HCT116 (cell line): Measurements from ENCODE around the gene MISP. TPM values are rescaled to one million over a fixed set of nuclear protein-coding genes. Genes with fewer than 3 reads are reported as not detected.

ENCODE experiments used
- ATAC-seq: fragments of 200-7000 bp; cut with Tn5 transposase; 2 replicates; pipeline ENCODE4 v1.9.1; 2020; ENCODE audit warnings: mild to moderate bottlenecking, moderate library complexity
- BruUV-seq: library from RNA; stranded (reverse); fragments of 400-500 nt; replicated peaks from 2 replicates; lab custom pipeline; 2021; lab: Mats Ljungman, UMichigan
- CTCF ChIA-PET: fragments of 300-600 bp; sonication (Branson Sonifier 250); formaldehyde crosslinking; loops from one replicate; lab custom pipeline; 2021; ENCODE audit warnings: antibody characterized with exemption; lab: Charles Lee
- POLR2A ChIA-PET: fragments of 300-600, 350-600 bp; sonication (Branson Sonifier 250); formaldehyde crosslinking; loops from one replicate; lab custom pipeline; 2021; ENCODE audit warnings: antibody characterized with exemption; lab: Charles Lee
- RAD21 ChIA-PET, 2 experiments: fragments of 300-600 bp; sonication (Branson Sonifier 250); formaldehyde crosslinking; loops; one replicate each; lab custom pipeline; 2023; ENCODE audit warnings: low total read pairs in 2 of 2; ENCODE audit not compliant: uncharacterized antibody in 2 of 2, unreplicated experiment in 2 of 2, low non-redundant PET in 1 of 2; lab: Charles Lee
- DNase-seq: peaks from one replicate; pipeline ENCODE4 v3.0.0-alpha.2; 2010; ENCODE audit warnings: low read depth, low spot score
- H2AFZ ChIP-seq: fragments of 200-600 bp; shearing (Covaris generic), sonication (generic); 2 replicates; pipeline ENCODE4 v1.6.1; 2017; ENCODE audit warnings: low read depth, mixed run types, mixed read lengths, antibody characterized with exemption, low read length; ENCODE audit not compliant: poor library complexity, severe bottlenecking
- H3K27ac ChIP-seq: 2 replicates; pipeline ENCODE4 v1.5.1; 2012; ENCODE audit warnings: low read depth, low read length
- H3K27me3 ChIP-seq: fragments of 200-600 bp; sonication (generic); 2 replicates; pipeline ENCODE4 v1.6.1; 2016; ENCODE audit warnings: mixed run types, low read length, mixed read lengths; ENCODE audit not compliant: insufficient read depth
- H3K36me3 ChIP-seq, 2 experiments: fragments of 200-500 bp in 1 of 2; fragments of 200-600 bp in 1 of 2; sonication (Bioruptor generic) in 1 of 2; sonication (generic) in 1 of 2; 2 replicates each; pipeline versions ENCODE4 v1.5.1 to v1.6.1; 2014 to 2016; ENCODE audit warnings: low read length in 2 of 2, inconsistent platforms in 1 of 2, mixed read lengths in 1 of 2, mixed run types in 1 of 2; ENCODE audit not compliant: insufficient read depth in 2 of 2, control insufficient read depth in 1 of 2
- H3K4me1 ChIP-seq, 2 experiments: fragments of 200-600 bp in 1 of 2; sonication (generic) in 1 of 2; 2 replicates each; pipeline versions ENCODE4 v1.5.1 to v1.6.1; 2012 to 2017; ENCODE audit warnings: low read length in 2 of 2, inconsistent platforms in 1 of 2, mild to moderate bottlenecking in 1 of 2, mixed read lengths in 1 of 2, mixed run types in 1 of 2, moderate library complexity in 1 of 2; ENCODE audit not compliant: insufficient read depth in 2 of 2, control insufficient read depth in 1 of 2
- H3K4me2 ChIP-seq: fragments of 200-600 bp; sonication (generic); 2 replicates; pipeline ENCODE4 v1.6.1; 2017; ENCODE audit warnings: mixed run types, low read length, mixed read lengths
- H3K4me3 ChIP-seq, 2 experiments: fragments of 200-600 bp in 1 of 2; sonication (generic) in 1 of 2; replicated peaks in 1 of 2; 2 replicates each; pipeline ENCODE4 v1.5.1; 2011 to 2016; ENCODE audit warnings: low read length in 2 of 2, control low read depth in 1 of 2, low read depth in 1 of 2, mild to moderate bottlenecking in 1 of 2, mixed read lengths in 1 of 2, mixed run types in 1 of 2
- H3K79me2 ChIP-seq: fragments of 200-600 bp; sonication (generic); 2 replicates; pipeline ENCODE4 v1.6.1; 2017; ENCODE audit warnings: mild to moderate bottlenecking, mixed run types, low read length, moderate library complexity, mixed read lengths; ENCODE audit not compliant: insufficient read depth
- H3K9ac ChIP-seq: fragments of 200-600 bp; sonication (generic); 2 replicates; pipeline ENCODE4 v1.6.1; 2016; ENCODE audit warnings: low read length, mixed read lengths
- H3K9me2 ChIP-seq: fragments of 200-600 bp; sonication (generic), shearing (Covaris generic); 2 replicates; pipeline ENCODE4 v1.6.1; 2017; ENCODE audit warnings: mixed run types, mild to moderate bottlenecking, moderate library complexity; ENCODE audit not compliant: insufficient read depth
- H3K9me3 ChIP-seq, 2 experiments: fragments of 200-500 bp in 1 of 2; fragments of 200-600 bp in 1 of 2; sonication (Bioruptor generic) in 1 of 2; sonication (generic) in 1 of 2; 2 replicates each; pipeline ENCODE4 v1.6.1; 2014 to 2017; ENCODE audit warnings: low read length in 2 of 2, mixed read lengths in 2 of 2, inconsistent platforms in 1 of 2, low read depth in 1 of 2, mild to moderate bottlenecking in 1 of 2, mixed run types in 1 of 2, moderate library complexity in 1 of 2; ENCODE audit not compliant: control insufficient read depth in 1 of 2, insufficient read depth in 1 of 2
- H4K20me1 ChIP-seq: fragments of 200-600 bp; sonication (generic), shearing (Covaris generic); 2 replicates; pipeline ENCODE4 v1.6.1; 2017; ENCODE audit warnings: mixed run types, mild to moderate bottlenecking, moderate library complexity; ENCODE audit not compliant: insufficient read depth
- CBX3 ChIP-seq: IDR thresholded peaks from 2 replicates; pipeline ENCODE4 v1.6.1; 2012; ENCODE audit warnings: low read depth
- CEBPB ChIP-seq: IDR thresholded peaks from 2 replicates; pipeline ENCODE4 v1.6.1; 2012; ENCODE audit warnings: low read depth
- CTCF ChIP-seq, 3 experiments: fragments of 200-600 bp in 1 of 3; sonication (generic) in 1 of 3; IDR thresholded peaks in 2 of 3; conservative IDR thresholded peaks in 1 of 3; 2 replicates each; pipeline ENCODE4 v1.5.1; 2012 to 2017; ENCODE audit warnings: low read depth in 2 of 3, low read length in 2 of 3, antibody characterized with exemption in 1 of 3, borderline replicate concordance in 1 of 3, control low read depth in 1 of 3, mild to moderate bottlenecking in 1 of 3, mixed read lengths in 1 of 3, mixed run types in 1 of 3, moderate library complexity in 1 of 3; ENCODE audit not compliant: insufficient read depth in 1 of 3
- EGR1 ChIP-seq: IDR thresholded peaks from 2 replicates; pipeline ENCODE4 v1.6.1; 2012; ENCODE audit warnings: low read depth
- ELF1 ChIP-seq: IDR thresholded peaks from 2 replicates; pipeline ENCODE4 v1.6.1; 2012; ENCODE audit warnings: low read depth, borderline replicate concordance
- EZH2 ChIP-seq: fragments of 200-600 bp; sonication (generic); IDR thresholded peaks from 2 replicates; pipeline ENCODE4 v1.6.1; 2017; ENCODE audit warnings: antibody characterized with exemption, mixed run types
- EZH2phosphoT487 ChIP-seq: fragments of 200-600 bp; IDR thresholded peaks from 2 replicates; pipeline ENCODE4 v1.6.1; 2018; ENCODE audit warnings: antibody characterized with exemption, borderline replicate concordance
- FOSL1 ChIP-seq: IDR thresholded peaks from 2 replicates; pipeline ENCODE4 v1.6.1; 2012; ENCODE audit warnings: low read depth
- JUND ChIP-seq: IDR thresholded peaks from 2 replicates; pipeline ENCODE4 v1.6.1; 2012
- MAX ChIP-seq: IDR thresholded peaks from 2 replicates; pipeline ENCODE4 v1.6.1; 2012
- POLR2AphosphoS5 ChIP-seq: IDR thresholded peaks from 2 replicates; pipeline ENCODE4 v1.6.1; 2011; ENCODE audit warnings: mild to moderate bottlenecking, low read depth, low read length, moderate library complexity
- RAD21 ChIP-seq: IDR thresholded peaks from 2 replicates; pipeline ENCODE4 v1.6.1; 2012; ENCODE audit warnings: low read depth, mild to moderate bottlenecking
- SIN3A ChIP-seq: IDR thresholded peaks from 2 replicates; pipeline ENCODE4 v1.6.1; 2012; ENCODE audit warnings: low read depth
- SP1 ChIP-seq: IDR thresholded peaks from 2 replicates; pipeline ENCODE4 v1.6.1; 2012; ENCODE audit warnings: low read depth
- SRF ChIP-seq: IDR thresholded peaks from 2 replicates; pipeline ENCODE4 v1.6.1; 2012; ENCODE audit warnings: low read depth
- TCF7L2 ChIP-seq: IDR thresholded peaks from 2 replicates; pipeline ENCODE4 v1.7.0; 2011; ENCODE audit warnings: borderline replicate concordance, inconsistent platforms; ENCODE audit not compliant: insufficient read depth, insufficient read length; ENCODE audit errors: extremely low read depth
- YY1 ChIP-seq: IDR thresholded peaks from 2 replicates; pipeline ENCODE4 v1.6.1; 2011; ENCODE audit warnings: low read length, low read depth, moderate library complexity, mild to moderate bottlenecking; ENCODE audit not compliant: insufficient replicate concordance; ENCODE audit errors: extremely low read depth
- ZBTB33 ChIP-seq: IDR thresholded peaks from 2 replicates; pipeline ENCODE4 v1.6.1; 2011; ENCODE audit warnings: mild to moderate bottlenecking, low read length, moderate library complexity; ENCODE audit not compliant: insufficient replicate concordance; ENCODE audit errors: extremely low read depth
- ZFX ChIP-seq: fragments of 450-650 bp; IDR thresholded peaks from 2 replicates; pipeline ENCODE4 v1.6.1; 2017
- intact Hi-C: fragments of 100-400 bp; cut with micrococcal nuclease; formaldehyde crosslinking; loops from 2 replicates; pipeline ENCODE4 v1.10.0; 2022
- total RNA-seq: library from RNA; stranded (reverse); gene quantifications from one replicate; pipeline ENCODE4 v1.2.1, GENCODE V29; 2021; ENCODE audit not compliant: unreplicated experiment

MISP gene
- total RNA-seq, 1 experiment from 2014 or later: 38.2 TPM

GRCh38 chr19:731000-731399, 19.9 kb upstream of the MISP start:
- Histone ChIP-seq H3K79me2 (no peaks in the 10 kb centered on the region), H3K9me2 (no peaks in the 10 kb centered on the region), H3K9me3 (no peaks in the 10 kb centered on the region), H4K20me1 (no peaks in the 10 kb centered on the region), H3K27ac (no peak overlapping the region), H3K4me2 (no peak overlapping the region), H3K4me3 (no peak overlapping the region), H2AFZ (no peak overlapping the region), H3K9ac (no peak overlapping the region), H3K27me3 (no peaks in the 10 kb centered on the region), H3K36me3 (no peaks in the 10 kb centered on the region; a peak in 1 of 4 replicates), H3K4me1 (no peaks in the 10 kb centered on the region)
- no peak for DNase-seq
- RAD21 ChIA-PET: no interaction called here
- BruUV-seq: no TSS peak
- CTCF ChIA-PET: interaction anchor here (1.0 kb wide), 1 partner anchor 147 kb away, joined by 4 read pairs; no protein-coding TSS in a partner anchor
- TF ChIP-seq SP1 (no peak), CBX3 (no peak), SIN3A (no peak), ELF1 (no peak), EGR1 (no peak), ZBTB33 (no peak), POLR2AphosphoS5 (no peak), SRF (no peak), CTCF (IDR thresholded peaks at IDR 0.05 in 2 of 3, conservative IDR thresholded peaks at IDR 0.05 in 1 of 3; ENCODE audit: borderline replicate concordance in 1 of 3, insufficient read depth in 1 of 3, low read depth in 2 of 3, low read length in 2 of 3) (no peak), EZH2 (no peak), TCF7L2 (no peak), ZFX (no peak), RAD21 (no peak), MAX (no peak), FOSL1 (no peak), JUND (no peak), EZH2phosphoT487 (no peak), YY1 (no peak), CEBPB (no peak)
- POLR2A ChIA-PET: no interaction called here
- no peak for ATAC-seq
- intact Hi-C loops: no loop called here
